Activated naive CD8-positive, alpha-beta T cell (primary cell): ENCODE measurements around the gene BCAM.

ENCODE experiments used
- H3K27ac Mint-ChIP-seq: one replicate; pipeline ENCODE4 v1.8.0; 2021; ENCODE audit warnings: mixed read lengths
- H3K27me3 Mint-ChIP-seq: one replicate; pipeline ENCODE4 v1.8.0; 2021; ENCODE audit warnings: mixed read lengths
- H3K36me3 Mint-ChIP-seq: one replicate; pipeline ENCODE4 v1.8.0; 2021; ENCODE audit warnings: mixed read lengths
- H3K4me1 Mint-ChIP-seq: one replicate; pipeline ENCODE4 v1.8.0; 2021; ENCODE audit warnings: low read depth, mixed read lengths
- H3K4me3 Mint-ChIP-seq: one replicate; pipeline ENCODE4 v1.8.0; 2021; ENCODE audit warnings: mild to moderate bottlenecking, mixed read lengths
- H3K9me3 Mint-ChIP-seq: one replicate; pipeline ENCODE4 v1.8.0; 2021; ENCODE audit warnings: low read depth, mixed read lengths

The BCAM gene

GRCh38 chr19:44782729-44783128 is 26.2 kb upstream of the BCAM start:
- Mint-ChIP-seq H3K4me1 (peaks cover 7% of the 10 kb centered on the region), H3K4me3 (no peak overlapping the region), H3K9me3 (no peaks in the 10 kb centered on the region), H3K27me3 (peaks cover 6% of the 10 kb centered on the region), H3K27ac (no peak overlapping the region), H3K36me3 (no peaks in the 10 kb centered on the region)

GRCh38 chr19:44783545-44783944 is 25.4 kb upstream of the BCAM start:
- no peaks in the 10 kb centered on the region for H3K36me3 Mint-ChIP-seq
- no peak overlapping the region for H3K27ac Mint-ChIP-seq
- H3K4me3 Mint-ChIP-seq: no peak overlapping the region
- peaks cover 7% of the 10 kb centered on the region for H3K4me1 Mint-ChIP-seq
- H3K27me3 Mint-ChIP-seq: peaks cover 6% of the 10 kb centered on the region
- no peaks in the 10 kb centered on the region for H3K9me3 Mint-ChIP-seq

GRCh38 chr19:44785271-44785670 is 23.6 kb upstream of the BCAM start:
- no peak overlapping the region for H3K4me3 Mint-ChIP-seq
- no peak overlapping the region for H3K27ac Mint-ChIP-seq
- no peaks in the 10 kb centered on the region for H3K9me3 Mint-ChIP-seq
- H3K27me3 Mint-ChIP-seq: peaks cover 3% of the 10 kb centered on the region
- no peaks in the 10 kb centered on the region for H3K36me3 Mint-ChIP-seq
- peaks cover 7% of the 10 kb centered on the region for H3K4me1 Mint-ChIP-seq

- H3K9me3 Mint-ChIP-seq: no peaks in the 10 kb centered on the region
- no peaks in the 10 kb centered on the region for H3K36me3 Mint-ChIP-seq
- peaks cover 7% of the 10 kb centered on the region for H3K4me1 Mint-ChIP-seq
- no peak overlapping the region for H3K4me3 Mint-ChIP-seq
- H3K27me3 Mint-ChIP-seq: peaks cover 3% of the 10 kb centered on the region
- H3K27ac Mint-ChIP-seq: no peak overlapping the region
These were observed 22.9 kb upstream of the BCAM start for GRCh38 chr19:44785993-44786392.

GRCh38 chr19:44788971-44789370 is 19.9 kb upstream of the BCAM start:
- Mint-ChIP-seq H3K36me3 (no peaks in the 10 kb centered on the region), H3K27me3 (peaks cover 3% of the 10 kb centered on the region), H3K27ac (no peak overlapping the region), H3K9me3 (no peaks in the 10 kb centered on the region), H3K4me1 (peaks cover 7% of the 10 kb centered on the region), H3K4me3 (no peak overlapping the region)

GRCh38 chr19:44789943-44790483 is 18.9 kb upstream of the BCAM start:
- H3K9me3 Mint-ChIP-seq: no peaks in the 10 kb centered on the region
- no peaks in the 10 kb centered on the region for H3K4me1 Mint-ChIP-seq
- H3K36me3 Mint-ChIP-seq: no peaks in the 10 kb centered on the region
- no peak overlapping the region for H3K27ac Mint-ChIP-seq
- H3K27me3 Mint-ChIP-seq: no peaks in the 10 kb centered on the region
- no peak overlapping the region for H3K4me3 Mint-ChIP-seq

- Mint-ChIP-seq H3K4me3 (no peak overlapping the region), H3K36me3 (no peaks in the 10 kb centered on the region), H3K4me1 (peaks cover 17% of the 10 kb centered on the region), H3K27me3 (no peaks in the 10 kb centered on the region), H3K9me3 (no peaks in the 10 kb centered on the region), H3K27ac (no peak overlapping the region)
These were observed 16.6 kb upstream of the BCAM start for GRCh38 chr19:44792281-44792680.

- no peaks in the 10 kb centered on the region for H3K9me3 Mint-ChIP-seq
- H3K36me3 Mint-ChIP-seq: no peaks in the 10 kb centered on the region
- H3K4me1 Mint-ChIP-seq: peaks cover 19% of the 10 kb centered on the region
- H3K27me3 Mint-ChIP-seq: no peaks in the 10 kb centered on the region
- H3K27ac Mint-ChIP-seq: no peak overlapping the region
- no peak overlapping the region for H3K4me3 Mint-ChIP-seq
These were observed 14.3 kb upstream of the BCAM start for GRCh38 chr19:44794610-44795009.

- Mint-ChIP-seq H3K27ac (no peak overlapping the region), H3K27me3 (no peaks in the 10 kb centered on the region), H3K4me1 (peaks cover 19% of the 10 kb centered on the region), H3K9me3 (no peaks in the 10 kb centered on the region), H3K4me3 (no peak overlapping the region), H3K36me3 (no peaks in the 10 kb centered on the region)
These were observed 13.4 kb upstream of the BCAM start for GRCh38 chr19:44795398-44795987.

- no peaks in the 10 kb centered on the region for H3K27me3 Mint-ChIP-seq
- H3K27ac Mint-ChIP-seq: no peak overlapping the region
- no peaks in the 10 kb centered on the region for H3K9me3 Mint-ChIP-seq
- H3K36me3 Mint-ChIP-seq: no peaks in the 10 kb centered on the region
- H3K4me3 Mint-ChIP-seq: no peak overlapping the region
- H3K4me1 Mint-ChIP-seq: peaks cover 19% of the 10 kb centered on the region
These were observed 12.2 kb upstream of the BCAM start for GRCh38 chr19:44796701-44797115.

GRCh38 chr19:44799627-44800346 is 9.1 kb upstream of the BCAM start:
- no peaks in the 10 kb centered on the region for H3K27me3 Mint-ChIP-seq
- no peak overlapping the region for H3K4me3 Mint-ChIP-seq
- H3K4me1 Mint-ChIP-seq: peaks cover 19% of the 10 kb centered on the region
- H3K27ac Mint-ChIP-seq: no peak overlapping the region
- H3K9me3 Mint-ChIP-seq: no peaks in the 10 kb centered on the region
- H3K36me3 Mint-ChIP-seq: no peaks in the 10 kb centered on the region

GRCh38 chr19:44800461-44800860 is 8.4 kb upstream of the BCAM start:
- H3K36me3 Mint-ChIP-seq: no peaks in the 10 kb centered on the region
- H3K27ac Mint-ChIP-seq: no peak overlapping the region
- H3K9me3 Mint-ChIP-seq: no peaks in the 10 kb centered on the region
- H3K4me1 Mint-ChIP-seq: peaks cover 19% of the 10 kb centered on the region
- H3K4me3 Mint-ChIP-seq: no peak overlapping the region
- no peaks in the 10 kb centered on the region for H3K27me3 Mint-ChIP-seq

GRCh38 chr19:44803442-44804428 is 5.2 kb upstream of the BCAM start:
- peaks cover 1% of the 10 kb centered on the region for H3K4me1 Mint-ChIP-seq
- H3K36me3 Mint-ChIP-seq: no peaks in the 10 kb centered on the region
- no peak overlapping the region for H3K27ac Mint-ChIP-seq
- H3K27me3 Mint-ChIP-seq: no peaks in the 10 kb centered on the region
- no peaks in the 10 kb centered on the region for H3K9me3 Mint-ChIP-seq
- H3K4me3 Mint-ChIP-seq: no peak overlapping the region

GRCh38 chr19:44806291-44806690 is 2.6 kb upstream of the BCAM start:
- Mint-ChIP-seq H3K36me3 (no peaks in the 10 kb centered on the region), H3K27me3 (peaks cover 5% of the 10 kb centered on the region), H3K4me3 (no peak overlapping the region), H3K4me1 (peaks cover 7% of the 10 kb centered on the region), H3K27ac (no peak overlapping the region), H3K9me3 (no peaks in the 10 kb centered on the region)

- Mint-ChIP-seq H3K27me3 (peaks cover 8% of the 10 kb centered on the region), H3K36me3 (no peaks in the 10 kb centered on the region), H3K4me1 (peaks cover 7% of the 10 kb centered on the region), H3K9me3 (no peaks in the 10 kb centered on the region), H3K4me3 (no peak overlapping the region), H3K27ac (no peak overlapping the region)
These were observed 1.7 kb upstream of the BCAM start for GRCh38 chr19:44807162-44807561.
